HCEC 1CT (cell line): Measurements from ENCODE around the gene MYBPC2.
"Not testable (repeated sequence)": the region's sequence is repeated elsewhere in the genome, so short reads cannot be mapped to it uniquely, and the experiment has no call there.

Source experiments
- DNase-seq: peaks from one replicate; pipeline ENCODE4 v3.0.0-alpha.2; 2017

The MYBPC2 gene

GRCh38 chr19:50460161-50460765 lies 27.6 kb downstream of the MYBPC2 start:
- DNase-seq = peak; percentile 22

- peak; percentile 49 for DNase-seq
These were observed 28.6 kb downstream of the MYBPC2 start for GRCh38 chr19:50461066-50461875.

- DNase-seq = no peak
These were observed 30.3 kb downstream of the MYBPC2 start for GRCh38 chr19:50462970-50463369.

GRCh38 chr19:50464348-50464747 lies 31.7 kb downstream of the MYBPC2 start:
- no peak for DNase-seq

- DNase-seq = no peak
These were observed 32.3 kb downstream of the MYBPC2 start for GRCh38 chr19:50465000-50465399.

GRCh38 chr19:50465986-50466705 lies 33.5 kb downstream of the MYBPC2 start:
- no peak for DNase-seq

GRCh38 chr19:50466706-50467039 lies 34.0 kb downstream of the MYBPC2 start:
- no peak for DNase-seq

GRCh38 chr19:50467566-50467965 lies 34.9 kb downstream of the MYBPC2 start:
- no peak for DNase-seq

- DNase-seq = no peak
These were observed 36.1 kb downstream of the MYBPC2 start for GRCh38 chr19:50468818-50469217.

GRCh38 chr19:50473336-50473735 lies 40.6 kb downstream of the MYBPC2 start:
- not testable (repeated sequence) for DNase-seq

GRCh38 chr19:50475101-50475568 lies 42.4 kb downstream of the MYBPC2 start:
- DNase-seq = no peak

GRCh38 chr19:50475736-50476223 lies 43.1 kb downstream of the MYBPC2 start:
- DNase-seq = no peak

GRCh38 chr19:50476224-50476906 lies 43.7 kb downstream of the MYBPC2 start, which contains the start of the genes EMC10 and GARIN5A:
Gene EMC10 (plus strand): TSS chr19:50476507. CDS start chr19:50476545, 38 bp downstream.
Gene GARIN5A (minus strand): TSS chr19:50476848. CDS start chr19:50476388, 460 bp downstream.
- DNase-seq = peak; percentile 56

GRCh38 chr19:50476907-50477238 lies 44.2 kb downstream of the MYBPC2 start:
- DNase-seq = no peak

- no peak for DNase-seq
These were observed 45.2 kb downstream of the MYBPC2 start for GRCh38 chr19:50477751-50478515.

GRCh38 chr19:50478901-50479715 lies 46.4 kb downstream of the MYBPC2 start:
- DNase-seq = no peak

- no peak for DNase-seq
These were observed 47.1 kb downstream of the MYBPC2 start for GRCh38 chr19:50479761-50480251.

GRCh38 chr19:50480281-50481111 lies 47.8 kb downstream of the MYBPC2 start:
- no peak for DNase-seq

GRCh38 chr19:50481351-50482149 lies 48.9 kb downstream of the MYBPC2 start:
- DNase-seq = no peak
